ENCODE data around the gene PRIMPOL. TPM values are rescaled to one million over a fixed set of nuclear protein-coding genes. Genes with fewer than 3 reads are reported as not detected.
"Not testable (repeated sequence)": the region's sequence is repeated elsewhere in the genome, so short reads cannot be mapped to it uniquely, and the experiment has no call there.

The PRIMPOL gene
- polyA plus RNA-seq (ENCODE audit: insufficient read depth in 1 of 5, insufficient read length in 5 of 5, low replicate concordance in 1 of 5) = 10 to 100 TPM; 38.9 to 54.2 (median 45.5) TPM
- long read RNA-seq, donor 1, transcript PRIMPOL-208 (3 exons, 498 nt) = major isoform, 7 of 8 reads
- long read RNA-seq, donor 1, partial matches to known transcripts = 0 of 8 reads
- long read RNA-seq, donor 1, other reads (novel, unspliced or antisense) = 0 of 8 reads
- long read RNA-seq, donor 2, partial matches to known transcripts = 0 of 5 reads
- long read RNA-seq, donor 2, other reads (novel, unspliced or antisense) = 0 of 5 reads
- long read RNA-seq, donor 3, transcript PRIMPOL-208 (3 exons, 498 nt) = major isoform, 10 of 13 reads
- long read RNA-seq, donor 3, partial matches to known transcripts = 0 of 13 reads
- long read RNA-seq, donor 3, other reads (novel, unspliced or antisense) = 0 of 13 reads
- long read RNA-seq, donor 4, transcript PRIMPOL-208 (3 exons, 498 nt) = major isoform, 7 of 7 reads
- long read RNA-seq, donor 4, partial matches to known transcripts = 0 of 7 reads
- long read RNA-seq, donor 4, other reads (novel, unspliced or antisense) = 0 of 7 reads
- long read RNA-seq, donor 5, transcript PRIMPOL-208 (3 exons, 498 nt) = major isoform, 8 of 13 reads
- long read RNA-seq, donor 5, partial matches to known transcripts = 0 of 13 reads
- long read RNA-seq, donor 5, other reads (novel, unspliced or antisense) = 0 of 13 reads
- long read RNA-seq, donor 6, transcript PRIMPOL-208 (3 exons, 498 nt) = major isoform, 8 of 13 reads
- long read RNA-seq, donor 6, partial matches to known transcripts = 0 of 13 reads
- long read RNA-seq, donor 6, other reads (novel, unspliced or antisense) = 0 of 13 reads
- long read RNA-seq, donor 7, transcript PRIMPOL-208 (3 exons, 498 nt) = major isoform, 12 of 15 reads
- long read RNA-seq, donor 7, partial matches to known transcripts = 0 of 15 reads
- long read RNA-seq, donor 7, other reads (novel, unspliced or antisense) = 0 of 15 reads
- long read RNA-seq, donor 8, partial matches to known transcripts = 0 of 6 reads
- long read RNA-seq, donor 8, other reads (novel, unspliced or antisense) = 0 of 6 reads

GRCh38 chr4:184649026-184649970 lies at the start of gene PRIMPOL, which contains the start of gene CASP3:
TSS of gene PRIMPOL (plus strand) at chr4:184649738. CDS start at chr4:184657141, 7,403 bp downstream.
TSS of gene CASP3 (minus strand) at chr4:184649447. CDS start at chr4:184638453, 10,994 bp downstream.
- DNase-seq = peak; percentile 97

DNA sequence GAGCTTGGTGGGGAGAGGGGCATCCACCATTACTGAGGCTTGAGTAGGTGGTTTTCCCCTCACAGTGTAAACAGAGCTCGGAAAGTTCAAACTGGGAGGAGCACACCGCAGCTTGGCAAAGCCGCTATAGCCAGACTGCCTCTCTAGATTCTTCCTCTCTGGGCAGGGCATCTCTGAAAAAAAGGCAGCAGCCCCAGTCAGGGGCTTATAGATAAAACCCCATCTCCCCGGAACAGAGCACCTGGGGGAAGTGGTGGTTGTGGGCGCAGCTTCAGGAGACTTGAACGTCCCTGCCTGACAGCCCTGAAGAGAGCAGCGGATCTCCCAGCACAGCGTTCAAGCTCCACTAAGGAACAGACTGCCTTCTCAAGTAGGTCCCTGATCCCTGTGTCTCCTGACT lies 48.6 kb upstream of the PRIMPOL start:
- DNase-seq = not testable (repeated sequence)

DNA sequence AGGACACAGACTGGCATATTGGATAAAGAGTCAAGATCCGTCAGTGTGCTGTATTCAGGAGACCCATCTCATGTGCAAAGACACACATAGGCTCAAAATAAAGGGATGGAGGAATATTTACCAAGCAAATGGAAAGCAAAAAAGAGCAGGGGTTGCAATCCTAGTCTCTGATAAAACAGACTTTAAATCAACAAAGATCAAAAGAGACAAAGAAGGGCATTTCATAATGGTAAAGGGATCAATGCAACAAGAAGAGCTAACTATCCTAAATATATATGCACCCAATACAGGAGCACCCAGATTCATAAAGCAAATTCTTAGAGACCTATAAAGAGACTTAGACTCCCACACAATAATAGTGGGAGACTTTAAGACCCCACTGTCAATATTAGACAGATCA lies 46.7 kb upstream of the PRIMPOL start:
- DNase-seq = not testable (repeated sequence)

GRCh38 chr4:184607429-184607828 lies 42.1 kb upstream of the PRIMPOL start:
- DNase-seq = not testable (repeated sequence)

- DNase-seq = no peak
These were observed 37.5 kb upstream of the PRIMPOL start for GRCh38 chr4:184612074-184612473.

DNA sequence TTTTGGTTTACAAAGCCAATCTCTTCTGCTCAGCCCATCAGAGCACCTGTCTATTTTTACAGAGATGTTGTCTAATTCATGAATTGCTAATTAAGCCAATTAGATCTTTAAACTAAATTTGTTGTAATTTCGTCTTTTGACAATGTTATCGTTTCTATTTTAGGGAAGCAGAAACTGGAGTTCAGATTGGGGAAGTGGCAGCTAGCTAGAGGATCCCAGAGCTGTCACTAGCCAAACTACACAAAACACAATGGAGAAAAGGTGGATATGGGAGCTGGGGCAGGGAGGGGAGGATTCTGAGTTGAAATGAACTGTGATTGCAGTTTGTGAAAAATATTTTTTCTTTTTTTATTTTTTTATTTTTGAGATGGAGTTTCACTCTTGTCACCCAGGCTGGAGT lies 36.1 kb upstream of the PRIMPOL start:
- DNase-seq = no peak

DNA sequence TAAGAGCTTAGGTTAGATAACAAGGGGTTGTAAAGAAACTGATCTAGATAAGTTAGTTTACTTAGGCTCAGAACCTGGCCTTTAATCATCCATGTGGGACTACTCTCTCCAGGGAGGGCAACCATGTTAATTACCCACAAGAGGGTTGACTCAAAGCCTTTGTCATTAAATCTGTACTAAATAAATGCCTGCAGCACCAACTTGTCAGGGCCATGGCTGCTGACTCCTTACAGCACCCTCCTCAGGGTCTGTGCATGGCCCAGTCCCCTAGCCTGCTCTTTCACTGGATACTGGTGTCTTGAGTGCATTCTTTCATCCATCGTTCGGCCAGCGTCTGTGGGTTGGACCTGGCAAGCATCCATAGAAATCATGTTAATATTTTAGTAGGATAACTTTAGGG lies 35.0 kb upstream of the PRIMPOL start:
- DNase-seq = no peak

- not testable (repeated sequence) for DNase-seq
These were observed 33.4 kb upstream of the PRIMPOL start for GRCh38 chr4:184616168-184616567.

- DNase-seq = no peak
These were observed 32.6 kb upstream of the PRIMPOL start for GRCh38 chr4:184616633-184617551.

GRCh38 chr4:184617600-184618196 lies 31.8 kb upstream of the PRIMPOL start:
- DNase-seq = no peak

DNA sequence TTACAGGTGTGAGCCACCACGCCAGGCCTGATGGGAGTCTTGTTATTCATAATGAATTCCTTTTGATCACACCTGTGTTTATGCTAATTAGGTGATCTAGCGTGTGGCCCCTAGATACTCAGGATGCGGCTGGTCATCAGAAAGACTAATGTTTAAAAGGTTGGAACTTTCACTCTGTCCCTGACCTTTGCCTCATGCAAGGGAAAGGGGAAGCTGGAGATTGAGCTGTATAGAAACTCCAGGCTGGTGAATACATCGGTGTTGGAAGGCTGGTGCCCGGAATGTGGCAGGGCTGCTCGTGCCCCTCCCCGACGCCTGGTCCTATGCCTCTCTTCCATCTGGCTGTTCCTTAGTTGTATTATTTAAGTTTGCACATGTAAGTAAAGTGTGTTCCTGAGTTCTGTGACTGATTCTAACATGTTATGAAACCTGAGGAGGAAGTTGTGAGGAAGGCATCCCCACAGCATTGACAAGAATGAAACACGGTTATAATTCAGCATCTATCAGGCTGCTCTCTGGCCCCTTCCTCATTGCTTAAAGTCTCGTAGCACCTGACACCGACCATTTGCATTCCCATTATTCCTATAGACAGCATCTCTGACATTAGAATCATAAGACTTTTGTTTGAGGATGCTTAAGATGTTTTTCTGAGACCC lies 29.2 kb upstream of the PRIMPOL start:
- DNase-seq = no peak

GRCh38 chr4:184621518-184621917 lies 28.0 kb upstream of the PRIMPOL start:
- no peak for DNase-seq

GRCh38 chr4:184624504-184624903 lies 25.0 kb upstream of the PRIMPOL start:
- DNase-seq = not testable (repeated sequence)

GRCh38 chr4:184624972-184625554 lies 24.5 kb upstream of the PRIMPOL start:
- no peak for DNase-seq

DNA sequence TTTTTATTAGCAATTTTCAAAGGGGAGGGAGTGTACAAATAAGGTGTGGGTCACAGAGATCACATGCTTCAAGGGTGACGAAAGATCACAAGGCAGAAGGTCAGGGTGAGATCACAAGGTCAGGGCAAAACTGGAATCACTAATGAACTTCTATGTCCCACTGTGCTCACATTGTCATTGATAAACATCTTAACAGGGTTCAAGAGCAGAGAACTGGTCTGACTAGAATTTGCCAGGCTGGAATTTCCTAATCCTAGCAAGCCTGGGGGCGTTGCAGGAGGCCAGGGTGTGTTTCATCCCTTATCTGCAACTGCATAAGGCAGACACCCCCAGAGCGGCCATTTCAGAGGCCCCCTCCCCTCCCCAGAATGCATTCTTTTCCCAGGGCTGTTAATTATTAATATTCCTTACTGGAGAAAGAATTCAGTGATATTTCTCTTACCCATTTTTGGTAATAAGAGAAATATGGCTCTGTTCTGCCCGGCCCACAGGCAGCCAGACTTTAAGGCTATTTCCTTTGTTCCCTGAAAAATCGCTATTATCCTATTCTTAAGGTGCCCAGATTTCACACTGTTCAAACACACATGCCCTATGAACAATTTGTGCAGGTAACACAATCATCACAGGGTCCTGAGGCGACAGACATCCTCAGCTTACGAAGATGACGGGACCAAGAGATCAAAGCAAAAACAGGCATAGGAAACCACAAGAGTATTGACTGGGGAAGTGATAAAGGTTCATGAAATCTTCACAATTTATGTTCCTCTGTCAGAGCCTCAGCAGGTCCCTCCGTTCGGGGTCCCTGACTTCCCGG lies 23.5 kb upstream of the PRIMPOL start:
- DNase-seq = not testable (repeated sequence)

DNA sequence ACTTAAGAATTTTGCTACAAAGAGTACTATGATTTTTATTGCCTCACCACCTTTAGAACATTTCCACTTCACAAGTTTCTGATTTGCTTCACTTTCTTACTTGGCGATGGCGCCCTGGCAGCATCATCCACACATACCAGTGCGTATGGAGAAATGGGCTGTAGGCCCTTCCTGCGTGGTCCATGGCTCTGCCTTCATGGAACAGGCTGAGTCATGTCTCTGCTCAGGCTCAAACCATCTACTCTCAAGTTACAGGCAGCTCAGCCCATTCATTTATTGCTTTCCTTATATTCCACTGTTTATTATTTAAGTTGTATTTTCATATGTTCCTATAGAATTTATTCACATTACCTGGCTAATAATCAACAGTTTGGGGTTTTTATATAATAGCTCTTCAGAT lies 21.4 kb upstream of the PRIMPOL start:
- DNase-seq = no peak

GRCh38 chr4:184632842-184633241 lies 16.7 kb upstream of the PRIMPOL start:
- no peak for DNase-seq

GRCh38 chr4:184635381-184635780 lies 14.2 kb upstream of the PRIMPOL start:
- no peak for DNase-seq

Data from right lung (tissue), 10 donors.